GM12878 (cell line): Measurements from ENCODE around the gene TTLL6. TPM values are rescaled to one million over a fixed set of nuclear protein-coding genes. Genes with fewer than 3 reads are reported as not detected.

Experiments
- ATAC-seq: fragments of 200-7000 bp; cut with Tn5 transposase; 3 replicates; pipeline ENCODE4 v1.9.1; 2020; ENCODE audit warnings: mild to moderate bottlenecking, moderate library complexity
- BruUV-seq: library from RNA; stranded (reverse); fragments of 400-500 nt; replicated peaks from 2 replicates; lab custom pipeline; 2021; lab: Mats Ljungman, UMichigan
- CTCF ChIA-PET: fragments of 300-600 bp; sonication (Branson Sonifier 250); formaldehyde crosslinking; extraction: SDS; loops from one replicate; lab custom pipeline; 2021; ENCODE audit warnings: inconsistent platforms; lab: Yijun Ruan, JAX
- POLR2A ChIA-PET: fragments of 350-600 bp; formaldehyde crosslinking; extraction: SDS; loops from one replicate; lab custom pipeline; 2021; ENCODE audit warnings: inconsistent platforms; lab: Charles Lee
- RAD21 ChIA-PET: fragments of 300-600 bp; sonication (Branson Sonifier 250); formaldehyde crosslinking; loops from one replicate; lab custom pipeline; 2023; ENCODE audit warnings: antibody characterized with exemption; ENCODE audit not compliant: unreplicated experiment; lab: Charles Lee
- SMC1A ChIA-PET: fragments of 300-600 bp; sonication (Branson Sonifier 250); formaldehyde crosslinking; loops from one replicate; lab custom pipeline; 2023; ENCODE audit not compliant: unreplicated experiment, uncharacterized antibody; lab: Charles Lee
- DNase-seq: peaks from one replicate; pipeline ENCODE4 v3.0.0-alpha.2; 2011; ENCODE audit warnings: low read depth, low spot score
- FAIRE-seq: peaks from 3 replicates; lab custom pipeline; 2011; peaks lifted over from hg19 to GRCh38; lab: Jason Lieb, UNC
- H2AFZ ChIP-seq: 2 replicates; pipeline ENCODE4 v1.6.0; 2011; ENCODE audit warnings: low read depth, low read length, control low read depth; ENCODE audit not compliant: control insufficient read depth
- H3K27ac ChIP-seq: 2 replicates; pipeline ENCODE4 v1.5.1; 2011; ENCODE audit warnings: control low read depth; ENCODE audit not compliant: control insufficient read depth, insufficient read depth
- H3K27me3 ChIP-seq, 2 experiments: replicated peaks in 1 of 2; 2 replicates each; pipeline versions ENCODE4 v1.6.0 to v1.6.1; 2011; ENCODE audit warnings: low read length in 1 of 2; ENCODE audit not compliant: control insufficient read depth in 2 of 2, insufficient read depth in 2 of 2
- H3K36me3 ChIP-seq, 2 experiments: 2 replicates each; pipeline ENCODE4 v1.5.1; 2011; ENCODE audit warnings: low read length in 1 of 2; ENCODE audit not compliant: control insufficient read depth in 2 of 2, insufficient read depth in 2 of 2
- H3K4me1 ChIP-seq: 2 replicates; pipeline ENCODE4 v1.6.1; 2011; ENCODE audit warnings: mild to moderate bottlenecking, low read length, moderate library complexity, mixed read lengths; ENCODE audit not compliant: control insufficient read depth, insufficient read depth
- H3K4me2 ChIP-seq: 2 replicates; pipeline ENCODE4 v1.6.0; 2011; ENCODE audit warnings: control low read depth; ENCODE audit not compliant: control insufficient read depth, insufficient read depth
- H3K4me3 ChIP-seq: fragments of 200-600 bp; sonication (generic); 2 replicates; pipeline ENCODE4 v1.5.1; 2016
- H3K79me2 ChIP-seq: 2 replicates; pipeline ENCODE4 v1.6.0; 2011; ENCODE audit warnings: low read length; ENCODE audit not compliant: control insufficient read depth, insufficient read depth
- H3K9ac ChIP-seq: 2 replicates; pipeline ENCODE4 v1.8.0; 2011; ENCODE audit warnings: low read length, control low read depth, mixed read lengths; ENCODE audit not compliant: control insufficient read depth, insufficient read depth
- H3K9me3 ChIP-seq: replicated peaks from 3 replicates; pipeline ENCODE4 v1.5.1; 2011; ENCODE audit warnings: mild to moderate bottlenecking, low read length; ENCODE audit not compliant: control insufficient read depth, insufficient read depth
- H4K20me1 ChIP-seq: 2 replicates; pipeline ENCODE4 v1.6.0; 2011; ENCODE audit not compliant: control insufficient read depth, insufficient read depth
- CEBPB ChIP-seq, 2 experiments: fragments of 150-350 bp in 1 of 2; IDR thresholded peaks; 2 replicates each; pipeline ENCODE4 v1.6.1; 2012 to 2014; ENCODE audit warnings: low read depth in 2 of 2, low read length in 2 of 2, borderline replicate concordance in 1 of 2, inconsistent platforms in 1 of 2
- FOXM1 ChIP-seq: IDR thresholded peaks from 2 replicates; pipeline ENCODE4 v1.6.1; 2012; ENCODE audit warnings: low read depth, mild to moderate bottlenecking, inconsistent platforms, low read length, moderate library complexity
- HCFC1 ChIP-seq: fragments of 150-350 bp; IDR thresholded peaks from 2 replicates; pipeline ENCODE4 v1.6.1; 2014; ENCODE audit warnings: low read length
- HDAC2 ChIP-seq: fragments of 200-600 bp; sonication (generic); IDR thresholded peaks from 2 replicates; pipeline ENCODE4 v1.6.1; 2017
- JUND ChIP-seq: IDR thresholded peaks from 2 replicates; pipeline ENCODE4 v1.6.1; 2012; ENCODE audit warnings: low read depth, mild to moderate bottlenecking, low read length, improper control_type of control experiment, moderate library complexity
- MEF2A ChIP-seq: IDR thresholded peaks from 2 replicates; pipeline ENCODE4 v1.6.1; 2011; ENCODE audit warnings: low read depth, mild to moderate bottlenecking, low read length, moderate library complexity; ENCODE audit not compliant: insufficient read depth
- NFYA ChIP-seq: IDR thresholded peaks from 2 replicates; pipeline ENCODE4 v1.6.1; 2011; ENCODE audit warnings: low read depth, mild to moderate bottlenecking, low read length, improper control_type of control experiment, borderline replicate concordance
- NR2F1 ChIP-seq: fragments of 450-650 bp; conservative IDR thresholded peaks from 2 replicates; pipeline ENCODE4 v1.6.1; 2017; ENCODE audit warnings: mild to moderate bottlenecking
- POLR2AphosphoS2 ChIP-seq: IDR thresholded peaks from 2 replicates; pipeline ENCODE4 v1.6.1; 2011; ENCODE audit warnings: low read depth, mild to moderate bottlenecking, low read length, improper control_type of control experiment, moderate library complexity
- RAD21 ChIP-seq: IDR thresholded peaks from 2 replicates; pipeline ENCODE4 v1.6.1; 2011; ENCODE audit warnings: mild to moderate bottlenecking, low read depth, low read length, moderate library complexity; ENCODE audit not compliant: insufficient read depth
- RBBP5 ChIP-seq: fragments of 200-600 bp; sonication (generic); conservative IDR thresholded peaks from 2 replicates; pipeline ENCODE4 v1.6.1; 2016
- RUNX3 ChIP-seq: IDR thresholded peaks from 2 replicates; pipeline ENCODE4 v1.6.1; 2012; ENCODE audit warnings: low read length, inconsistent platforms
- SMARCA5 ChIP-seq: fragments of 450-650 bp; IDR thresholded peaks from 2 replicates; pipeline ENCODE4 v1.6.1; 2017; ENCODE audit warnings: mild to moderate bottlenecking
- ZNF384 ChIP-seq: IDR thresholded peaks from 2 replicates; pipeline ENCODE4 v1.6.1; 2012; ENCODE audit warnings: low read depth, mild to moderate bottlenecking, low read length, improper control_type of control experiment, borderline replicate concordance
- ZNF622 ChIP-seq: fragments of 450-650 bp; IDR thresholded peaks from 2 replicates; pipeline ENCODE4 v1.6.1; 2017; ENCODE audit warnings: mild to moderate bottlenecking, inconsistent platforms
- WGBS: methylation state at CpG from one replicate; pipeline ENCODE4 v1.1.6; 2016; ENCODE audit warnings: low lambda C conversion rate; ENCODE audit not compliant: insufficient replicate concordance, insufficient coverage; ENCODE audit errors: missing lambda C conversion rate; 5-methylcytosine and 5-hydroxymethylcytosine counted together
- in situ Hi-C: fragments of 300-500 bp; cut with MboI; formaldehyde crosslinking; loops from 9 replicates; pipeline ENCODE4 v1.14.3; 2018; ENCODE audit warnings: mixed read lengths
- intact Hi-C: fragments of 100-400 bp; cut with micrococcal nuclease; formaldehyde crosslinking; loops from one replicate; pipeline ENCODE4 v1.14.2; 2022; ENCODE audit not compliant: unreplicated experiment
- polyA plus RNA-seq, 11 experiments: library from polyadenylated mRNA; depleted of rRNA in 4 of 11; unstranded in 6 of 11; stranded (reverse) in 5 of 11; fragments of >200 nt; fragmentation: Nextera tagmentation in 4 of 11; fragmentation: Illumina TruSeq in 1 of 11; extraction: Ambion mirVana in 4 of 11; extraction: Trizol in 1 of 11; gene quantifications; 1 replicate in 1 of 11; 2 replicates in 10 of 11; pipeline versions ENCODE4 v1.2.1 to v1.2.3, GENCODE V29; 2011 to 2016; ENCODE audit warnings: inconsistent platforms in 2 of 11, missing spikeins in 2 of 11, low read depth in 1 of 11
- total RNA-seq, 4 experiments: library from RNA; depleted of rRNA in 3 of 4; stranded (reverse); fragments of >200 nt in 3 of 4; fragmentation: Illumina TruSeq in 1 of 4; extraction: Trizol in 1 of 4; gene quantifications; 2 replicates each; pipeline versions ENCODE4 v1.2.1 to v1.2.3, GENCODE V29; 2013 to 2021
- TF ChIP-seq, protein P1 (sequence below): fragments of 450-650 bp; IDR thresholded peaks from 2 replicates; pipeline ENCODE4 v1.6.1; 2016; ENCODE audit warnings: mild to moderate bottlenecking
- TF ChIP-seq, protein P2 (sequence below): fragments of 450-650 bp; IDR thresholded peaks from 2 replicates; pipeline ENCODE4 v1.6.1; 2014; ENCODE audit warnings: mild to moderate bottlenecking
- TF ChIP-seq, protein P3 (sequence below): fragments of 450-650 bp; IDR thresholded peaks from 2 replicates; pipeline ENCODE4 v1.6.1; 2017; ENCODE audit warnings: mild to moderate bottlenecking, low read depth, inconsistent platforms; ENCODE audit not compliant: poor library complexity, severe bottlenecking
- TF ChIP-seq, protein P4 (sequence below): fragments of 150-350 bp; IDR thresholded peaks from 2 replicates; pipeline ENCODE4 v1.6.1; 2014; ENCODE audit warnings: mild to moderate bottlenecking, low read depth, low read length

Gene TTLL6
- total and polyA plus RNA-seq, 10 of the 15 experiments (the other 5 are each of a cell fraction or from before 2014, with no cell fraction given), result 0.06 to 0.36 (median 0.13) TPM; not detected in 4

GRCh38 chr17:48842746-48843145 is 25.7 kb upstream of the TTLL6 start:
- intact Hi-C loops, result no loop called here
- Histone ChIP-seq H3K4me2 (no peak overlapping the region), H4K20me1 (no peaks in the 10 kb centered on the region), H3K4me3 (no peak overlapping the region), H3K9ac (no peak overlapping the region), H3K79me2 (peaks cover 16% of the 10 kb centered on the region), H3K4me1 (peaks cover 24% of the 10 kb centered on the region), H3K27ac (no peak overlapping the region), H3K9me3 (no peaks in the 10 kb centered on the region), H3K36me3 (peaks cover 1 to 13% of the 10 kb centered on the region in 2 experiments; a peak in 2 of 4 replicates), H3K27me3 (no peaks in the 10 kb centered on the region), H2AFZ (no peak overlapping the region)
- WGBS, result 96% methylated on average over 3 of the region's 3 CpGs
- ATAC-seq (no peak), DNase-seq (no peak), FAIRE-seq (no peak)
- TF ChIP-seq NFYA (no peak), CEBPB (IDR thresholded peaks at IDR 0.05; ENCODE audit: borderline replicate concordance in 1 of 2, low read depth in 2 of 2, low read length in 2 of 2) (no peak), RUNX3 (no peak), MEF2A (no peak), FOXM1 (no peak), RAD21 (no peak), RBBP5 (no peak), NR2F1 (no peak), ZNF622 (no peak), SMARCA5 (no peak), HDAC2 (no peak), POLR2AphosphoS2 (no peak), HCFC1 (no peak), JUND (no peak), ZNF384 (no peak)
- TF ChIP-seq, protein P1, sequence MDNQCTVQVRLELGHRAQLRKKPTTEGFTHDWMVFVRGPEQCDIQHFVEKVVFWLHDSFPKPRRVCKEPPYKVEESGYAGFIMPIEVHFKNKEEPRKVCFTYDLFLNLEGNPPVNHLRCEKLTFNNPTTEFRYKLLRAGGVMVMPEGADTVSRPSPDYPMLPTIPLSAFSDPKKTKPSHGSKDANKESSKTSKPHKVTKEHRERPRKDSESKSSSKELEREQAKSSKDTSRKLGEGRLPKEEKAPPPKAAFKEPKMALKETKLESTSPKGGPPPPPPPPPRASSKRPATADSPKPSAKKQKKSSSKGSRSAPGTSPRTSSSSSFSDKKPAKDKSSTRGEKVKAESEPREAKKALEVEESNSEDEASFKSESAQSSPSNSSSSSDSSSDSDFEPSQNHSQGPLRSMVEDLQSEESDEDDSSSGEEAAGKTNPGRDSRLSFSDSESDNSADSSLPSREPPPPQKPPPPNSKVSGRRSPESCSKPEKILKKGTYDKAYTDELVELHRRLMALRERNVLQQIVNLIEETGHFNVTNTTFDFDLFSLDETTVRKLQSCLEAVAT, result no peak
- TF ChIP-seq, protein P2, sequence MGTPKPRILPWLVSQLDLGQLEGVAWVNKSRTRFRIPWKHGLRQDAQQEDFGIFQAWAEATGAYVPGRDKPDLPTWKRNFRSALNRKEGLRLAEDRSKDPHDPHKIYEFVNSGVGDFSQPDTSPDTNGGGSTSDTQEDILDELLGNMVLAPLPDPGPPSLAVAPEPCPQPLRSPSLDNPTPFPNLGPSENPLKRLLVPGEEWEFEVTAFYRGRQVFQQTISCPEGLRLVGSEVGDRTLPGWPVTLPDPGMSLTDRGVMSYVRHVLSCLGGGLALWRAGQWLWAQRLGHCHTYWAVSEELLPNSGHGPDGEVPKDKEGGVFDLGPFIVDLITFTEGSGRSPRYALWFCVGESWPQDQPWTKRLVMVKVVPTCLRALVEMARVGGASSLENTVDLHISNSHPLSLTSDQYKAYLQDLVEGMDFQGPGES, result no peak
- TF ChIP-seq, protein P3, sequence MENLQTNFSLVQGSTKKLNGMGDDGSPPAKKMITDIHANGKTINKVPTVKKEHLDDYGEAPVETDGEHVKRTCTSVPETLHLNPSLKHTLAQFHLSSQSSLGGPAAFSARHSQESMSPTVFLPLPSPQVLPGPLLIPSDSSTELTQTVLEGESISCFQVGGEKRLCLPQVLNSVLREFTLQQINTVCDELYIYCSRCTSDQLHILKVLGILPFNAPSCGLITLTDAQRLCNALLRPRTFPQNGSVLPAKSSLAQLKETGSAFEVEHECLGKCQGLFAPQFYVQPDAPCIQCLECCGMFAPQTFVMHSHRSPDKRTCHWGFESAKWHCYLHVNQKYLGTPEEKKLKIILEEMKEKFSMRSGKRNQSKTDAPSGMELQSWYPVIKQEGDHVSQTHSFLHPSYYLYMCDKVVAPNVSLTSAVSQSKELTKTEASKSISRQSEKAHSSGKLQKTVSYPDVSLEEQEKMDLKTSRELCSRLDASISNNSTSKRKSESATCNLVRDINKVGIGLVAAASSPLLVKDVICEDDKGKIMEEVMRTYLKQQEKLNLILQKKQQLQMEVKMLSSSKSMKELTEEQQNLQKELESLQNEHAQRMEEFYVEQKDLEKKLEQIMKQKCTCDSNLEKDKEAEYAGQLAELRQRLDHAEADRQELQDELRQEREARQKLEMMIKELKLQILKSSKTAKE, result no peak
- TF ChIP-seq, protein P4, sequence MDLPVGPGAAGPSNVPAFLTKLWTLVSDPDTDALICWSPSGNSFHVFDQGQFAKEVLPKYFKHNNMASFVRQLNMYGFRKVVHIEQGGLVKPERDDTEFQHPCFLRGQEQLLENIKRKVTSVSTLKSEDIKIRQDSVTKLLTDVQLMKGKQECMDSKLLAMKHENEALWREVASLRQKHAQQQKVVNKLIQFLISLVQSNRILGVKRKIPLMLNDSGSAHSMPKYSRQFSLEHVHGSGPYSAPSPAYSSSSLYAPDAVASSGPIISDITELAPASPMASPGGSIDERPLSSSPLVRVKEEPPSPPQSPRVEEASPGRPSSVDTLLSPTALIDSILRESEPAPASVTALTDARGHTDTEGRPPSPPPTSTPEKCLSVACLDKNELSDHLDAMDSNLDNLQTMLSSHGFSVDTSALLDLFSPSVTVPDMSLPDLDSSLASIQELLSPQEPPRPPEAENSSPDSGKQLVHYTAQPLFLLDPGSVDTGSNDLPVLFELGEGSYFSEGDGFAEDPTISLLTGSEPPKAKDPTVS, result no peak
- no TSS peak for BruUV-seq
- CTCF ChIA-PET, result interaction anchor here (1.1 to 15.9 kb wide), 5 partner anchors 9 to 38 kb away, joined by 3 to 132 read pairs (median 13); partner anchors contain the start of gene TTLL6
- RAD21 ChIA-PET, result interaction anchor here (2.1 kb wide), 1 partner anchor 36 kb away, joined by 7 read pairs; no protein-coding TSS in a partner anchor
- in situ Hi-C loops, result no loop called here
- POLR2A ChIA-PET, result interaction anchor here (0.6 to 2.0 kb wide), 4 partner anchors 8 to 698 kb away, joined by 3 to 7 read pairs (median 3); no protein-coding TSS in a partner anchor
- SMC1A ChIA-PET, result interaction anchor here (0.5 to 4.3 kb wide), 10 partner anchors 10 to 785 kb away, joined by 3 to 29 read pairs (median 4); no protein-coding TSS in a partner anchor
